Uterus (tissue), 4 donors: ENCODE results near the gene PTPRD. TPM values are rescaled to one million over a fixed set of nuclear protein-coding genes. Genes with fewer than 3 reads are reported as not detected.

Experiments
- DNase-seq, 2 donors: peaks; one replicate each; pipeline ENCODE4 v3.0.0-alpha.2; 2019 to 2020
- H3K27ac ChIP-seq, 2 donors: fragments of 200-600 bp; sonication (generic); 1 replicate in 1 of 2; 2 replicates in 1 of 2; pipeline ENCODE4 v1.5.1; 2016 to 2018
- H3K27me3 ChIP-seq, 2 donors: fragments of 200-600 bp; sonication (generic); one replicate each; pipeline ENCODE4 v1.5.1; 2018 to 2019; ENCODE audit warnings: control low read depth in 1 of 2
- H3K36me3 ChIP-seq, 2 donors: fragments of 200-600 bp; sonication (generic); one replicate each; pipeline ENCODE4 v1.5.1; 2019; ENCODE audit warnings: control low read depth in 1 of 2
- H3K4me1 ChIP-seq, 2 donors: fragments of 200-600 bp; sonication (generic); one replicate each; pipeline ENCODE4 v1.5.1; 2018 to 2019; ENCODE audit warnings: control low read depth in 1 of 2
- H3K4me3 ChIP-seq, 2 donors: fragments of 200-600 bp; sonication (generic); 1 replicate in 1 of 2; 2 replicates in 1 of 2; pipeline ENCODE4 v1.5.1; 2018 to 2019; ENCODE audit warnings: mild to moderate bottlenecking in 1 of 2
- H3K9me3 ChIP-seq, 2 donors: fragments of 200-600 bp; sonication (generic); one replicate each; pipeline ENCODE4 v1.5.1; 2019; ENCODE audit warnings: control low read depth in 1 of 2
- CTCF ChIP-seq, 4 experiments: fragments of 200-600 bp in 2 of 4; fragments of 450-650 bp in 2 of 4; sonication (generic) in 2 of 4; IDR thresholded peaks; one replicate each; pipeline ENCODE4 v1.5.1; 2016 to 2019; ENCODE audit warnings: antibody characterized with exemption in 4 of 4, mild to moderate bottlenecking in 2 of 4, moderate library complexity in 1 of 4
- POLR2A ChIP-seq, 2 donors: fragments of 450-650 bp; IDR thresholded peaks; one replicate each; pipeline ENCODE4 v1.6.1; 2016; ENCODE audit warnings: antibody characterized with exemption in 2 of 2, mild to moderate bottlenecking in 1 of 2, moderate library complexity in 1 of 2
- intact Hi-C: fragments of 100-400 bp; cut with DNase I; formaldehyde crosslinking; loops from one replicate; pipeline ENCODE4 v1.15.1; 2023; ENCODE audit warnings: low total_unique reads
- total RNA-seq, 4 donors: library from RNA; depleted of rRNA in 3 of 4; stranded (reverse); fragments of >200 nt in 3 of 4; gene quantifications; one replicate each; pipeline versions ENCODE4 v1.1.0 to v1.2.4, GENCODE V29; 2014 to 2023
- donor health status: DM: yes; HTN: yes; CAD: no.

The PTPRD gene
- total RNA-seq, 4 donors from 2014 or later = 1.2 to 136 (median 26.4) TPM

GRCh38 chr9:8644571-8644970, 1968.2 kb downstream of the PTPRD start:
- Histone ChIP-seq H3K27me3 (no peaks in the 10 kb centered on the region), H3K36me3 (no peaks in the 10 kb centered on the region), H3K4me3 (no peak overlapping the region), H3K9me3 (no peaks in the 10 kb centered on the region), H3K4me1 (no peaks in the 10 kb centered on the region), H3K27ac (no peak overlapping the region)
- intact Hi-C loops = no loop called here
- TF ChIP-seq POLR2A (IDR thresholded peaks at IDR 0.05) (no peak), CTCF (IDR thresholded peaks at IDR 0.05) (no peak)
- no peak for DNase-seq

GRCh38 chr9:8643896-8644295, 1968.9 kb downstream of the PTPRD start:
- H3K27me3 ChIP-seq = no peaks in the 10 kb centered on the region
- H3K4me3 ChIP-seq = no peak overlapping the region
- DNase-seq = no peak
- TF ChIP-seq CTCF (IDR thresholded peaks at IDR 0.05) (no peak), POLR2A (IDR thresholded peaks at IDR 0.05) (no peak)
- no peaks in the 10 kb centered on the region for H3K36me3 ChIP-seq
- intact Hi-C loops = no loop called here
- no peaks in the 10 kb centered on the region for H3K9me3 ChIP-seq
- H3K4me1 ChIP-seq = no peaks in the 10 kb centered on the region
- H3K27ac ChIP-seq = no peak overlapping the region

GRCh38 chr9:8643464-8643863, 1969.3 kb downstream of the PTPRD start:
- Histone ChIP-seq H3K27ac (no peak overlapping the region), H3K36me3 (no peaks in the 10 kb centered on the region), H3K4me1 (no peaks in the 10 kb centered on the region), H3K9me3 (no peaks in the 10 kb centered on the region), H3K27me3 (no peaks in the 10 kb centered on the region), H3K4me3 (no peak overlapping the region)
- no peak for DNase-seq
- intact Hi-C loops = no loop called here
- TF ChIP-seq CTCF (IDR thresholded peaks at IDR 0.05) = no peak
- no peak for TF ChIP-seq POLR2A (IDR thresholded peaks at IDR 0.05)

- intact Hi-C loops = no loop called here
- no peaks in the 10 kb centered on the region for H3K4me1 ChIP-seq
- no peak for DNase-seq
- no peaks in the 10 kb centered on the region for H3K9me3 ChIP-seq
- H3K27me3 ChIP-seq = no peaks in the 10 kb centered on the region
- no peak for TF ChIP-seq CTCF (IDR thresholded peaks at IDR 0.05)
- no peak for TF ChIP-seq POLR2A (IDR thresholded peaks at IDR 0.05)
- H3K4me3 ChIP-seq = no peak overlapping the region
- no peak overlapping the region for H3K27ac ChIP-seq
- H3K36me3 ChIP-seq = no peaks in the 10 kb centered on the region
Measured at GRCh38 chr9:8640761-8641160, 1972.0 kb downstream of the PTPRD start.

- no peak overlapping the region for H3K27ac ChIP-seq
- no peaks in the 10 kb centered on the region for H3K27me3 ChIP-seq
Measured at GRCh38 chr9:8637626-8638025, 1975.2 kb downstream of the PTPRD start.

More at GRCh38 chr9:8637626-8638025, 1975.2 kb downstream of the PTPRD start:
- Histone ChIP-seq H3K4me3 (no peak overlapping the region), H3K9me3 (no peaks in the 10 kb centered on the region), H3K36me3 (no peaks in the 10 kb centered on the region), H3K4me1 (no peaks in the 10 kb centered on the region)
- intact Hi-C loops = no loop called here
- no peak for DNase-seq
- TF ChIP-seq CTCF (IDR thresholded peaks at IDR 0.05) (no peak), POLR2A (IDR thresholded peaks at IDR 0.05) (no peak)
